ENCODE measurements around the gene TIMM13.

The TIMM13 gene

GRCh38 chr19:2376784-2377519, 50.4 kb downstream of the TIMM13 start:
- no peak for DNase-seq
